HG02759 (cell line): Measurements from ENCODE around the gene ANTXRL.
"Not testable (repeated sequence)": the region's sequence is repeated elsewhere in the genome, so short reads cannot be mapped to it uniquely, and the experiment has no call there.

ENCODE experiments used
- ATAC-seq: cut with Tn5 transposase; IDR thresholded peaks from one replicate; pipeline ENCODE4 v1.9.1; 2021; ENCODE audit warnings: mild to moderate bottlenecking, moderate library complexity; ENCODE audit not compliant: unreplicated experiment

The ANTXRL gene

GRCh38 chr10:46286991-46287693, at the start of gene ANTXRL:
TSS of gene ANTXRL (plus strand) at chr10:46286997. CDS start at chr10:46287263, 266 bp downstream.
- no peak for ATAC-seq

DNA sequence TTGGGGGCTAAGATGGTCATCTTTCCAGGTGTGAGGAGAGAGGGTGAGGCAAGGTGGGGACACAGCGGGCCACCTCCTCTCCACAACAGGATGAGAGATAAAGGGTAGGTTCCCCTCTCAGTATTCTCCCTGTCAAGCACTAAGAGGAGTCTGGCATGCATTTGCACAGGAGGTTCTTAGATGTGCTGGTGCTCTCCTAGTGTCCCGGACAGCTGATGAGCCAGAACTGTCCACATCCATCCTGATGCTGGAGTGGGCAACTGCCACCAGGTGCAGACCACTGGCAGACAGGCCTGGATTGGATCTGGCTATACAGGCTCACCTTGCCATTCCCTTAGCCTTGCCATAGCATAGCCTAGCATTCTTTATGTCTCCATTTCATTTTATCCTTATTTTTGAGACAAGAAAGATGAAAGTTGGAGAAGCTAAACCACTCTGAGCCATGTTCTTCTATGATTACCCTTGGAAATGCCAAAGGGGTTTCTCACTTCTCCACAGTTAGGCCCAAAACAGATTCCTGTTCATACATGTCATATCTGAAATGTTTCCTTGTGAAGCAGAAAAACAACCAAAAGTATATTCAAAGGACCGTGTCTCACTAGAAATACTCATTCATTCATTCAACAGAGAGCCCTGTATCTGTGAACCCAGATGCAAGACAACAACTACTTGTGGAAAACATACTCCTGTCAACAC, 48.8 kb upstream of the ANTXRL start:
- no peak for ATAC-seq

GRCh38 chr10:46239247-46239646, 47.5 kb upstream of the ANTXRL start:
- ATAC-seq = no peak

DNA sequence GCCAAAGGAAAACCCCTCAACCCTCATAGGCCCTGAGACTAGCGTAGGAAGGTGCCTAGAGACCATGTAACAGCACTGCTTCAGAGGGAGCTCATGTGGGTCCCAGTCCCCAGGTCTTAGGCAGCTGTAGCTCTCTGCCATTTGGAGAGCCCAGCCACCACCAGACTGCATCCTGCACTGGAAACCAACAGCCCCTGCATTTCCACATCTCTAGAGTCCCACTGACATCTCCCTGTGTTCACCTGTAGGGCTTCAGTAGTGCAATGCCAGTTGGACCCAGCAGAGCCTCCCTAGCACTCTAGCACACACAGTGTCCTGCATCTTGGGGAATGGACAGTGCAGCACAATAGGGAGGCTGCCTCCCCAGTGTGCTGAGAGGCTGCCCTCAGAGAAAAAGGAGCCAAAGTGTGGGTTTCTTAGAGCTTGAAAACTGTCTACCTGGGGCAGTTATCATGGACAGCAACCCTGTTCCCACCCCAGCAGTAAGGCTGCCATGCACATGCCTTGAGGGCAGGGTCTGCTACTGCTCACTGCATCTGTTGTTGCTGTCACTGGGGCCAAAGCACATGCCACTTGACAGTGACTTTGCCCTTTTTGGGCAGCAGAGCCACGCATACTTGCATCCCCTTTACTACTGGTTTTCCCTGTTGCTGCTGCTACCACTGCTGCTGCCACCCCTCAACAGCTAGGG, 46.7 kb upstream of the ANTXRL start:
- no peak for ATAC-seq

GRCh38 chr10:46240684-46241565, 45.9 kb upstream of the ANTXRL start:
- ATAC-seq = no peak

DNA sequence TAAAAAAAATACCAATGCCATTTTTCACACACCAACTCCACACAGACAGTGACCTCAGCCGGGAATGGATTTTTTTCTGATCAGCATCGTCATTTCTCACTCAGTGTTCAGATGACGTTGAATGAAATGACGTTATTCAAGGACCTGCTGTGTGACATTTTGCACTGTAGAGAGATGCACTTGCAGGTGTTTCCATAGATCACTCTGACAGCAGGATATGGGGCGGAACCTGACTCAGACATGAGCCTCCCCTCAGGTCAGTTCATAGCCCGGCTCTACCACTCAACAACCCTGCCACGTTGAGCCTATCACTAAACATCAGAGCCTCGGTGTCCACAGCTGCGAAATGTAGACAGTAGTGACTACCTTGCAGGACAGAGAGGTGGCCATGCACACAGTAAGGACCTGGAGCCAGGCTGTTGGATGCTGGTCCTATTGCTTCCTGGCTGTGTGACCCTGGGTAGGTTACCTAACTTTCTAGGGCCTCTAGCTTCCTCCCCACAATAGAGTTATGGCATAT, 41.4 kb upstream of the ANTXRL start:
- ATAC-seq = no peak

- ATAC-seq = not testable (repeated sequence)
Measured at GRCh38 chr10:46246400-46247180, 40.2 kb upstream of the ANTXRL start.

- no peak for ATAC-seq
Measured at GRCh38 chr10:46247181-46247475, 39.7 kb upstream of the ANTXRL start.

DNA sequence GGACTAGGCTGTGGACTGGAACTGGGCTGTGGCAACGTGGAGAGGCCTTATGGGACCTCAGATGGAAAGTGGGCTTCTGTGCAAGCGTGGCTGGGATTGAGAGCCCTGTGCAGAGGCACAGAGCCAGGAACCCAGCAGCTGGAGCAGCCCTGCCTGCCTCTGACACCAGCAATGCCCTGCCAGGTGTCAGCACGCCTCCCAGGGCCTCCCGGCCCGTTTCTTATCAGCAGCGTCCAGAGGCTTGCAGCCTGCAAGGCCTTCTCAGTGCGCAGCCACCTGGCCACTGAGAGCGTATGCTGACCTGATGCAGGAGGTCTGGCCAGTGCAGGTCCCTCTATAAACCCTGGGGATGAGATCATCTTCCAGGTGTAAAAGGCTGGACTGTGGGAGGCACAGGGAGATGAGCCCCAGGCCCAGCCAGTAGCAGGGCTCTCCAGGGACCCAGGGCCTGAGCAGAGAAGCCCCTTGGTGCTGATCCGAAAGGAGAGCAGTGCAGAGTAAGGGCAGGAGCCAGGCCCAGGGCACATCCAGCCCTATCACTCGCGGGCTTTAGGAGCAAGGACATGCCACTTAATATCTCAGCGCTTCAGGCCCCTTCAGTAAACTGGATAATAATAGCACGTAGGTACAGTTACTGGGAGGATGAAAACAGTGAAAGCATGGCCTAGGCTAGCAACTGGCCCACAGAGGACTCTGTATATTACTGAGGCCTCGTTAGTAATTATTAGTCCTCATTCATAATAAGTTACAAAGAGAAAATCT, 38.8 kb upstream of the ANTXRL start:
- ATAC-seq = no peak

- no peak for ATAC-seq
Measured at GRCh38 chr10:46248651-46249146, 38.1 kb upstream of the ANTXRL start.

DNA sequence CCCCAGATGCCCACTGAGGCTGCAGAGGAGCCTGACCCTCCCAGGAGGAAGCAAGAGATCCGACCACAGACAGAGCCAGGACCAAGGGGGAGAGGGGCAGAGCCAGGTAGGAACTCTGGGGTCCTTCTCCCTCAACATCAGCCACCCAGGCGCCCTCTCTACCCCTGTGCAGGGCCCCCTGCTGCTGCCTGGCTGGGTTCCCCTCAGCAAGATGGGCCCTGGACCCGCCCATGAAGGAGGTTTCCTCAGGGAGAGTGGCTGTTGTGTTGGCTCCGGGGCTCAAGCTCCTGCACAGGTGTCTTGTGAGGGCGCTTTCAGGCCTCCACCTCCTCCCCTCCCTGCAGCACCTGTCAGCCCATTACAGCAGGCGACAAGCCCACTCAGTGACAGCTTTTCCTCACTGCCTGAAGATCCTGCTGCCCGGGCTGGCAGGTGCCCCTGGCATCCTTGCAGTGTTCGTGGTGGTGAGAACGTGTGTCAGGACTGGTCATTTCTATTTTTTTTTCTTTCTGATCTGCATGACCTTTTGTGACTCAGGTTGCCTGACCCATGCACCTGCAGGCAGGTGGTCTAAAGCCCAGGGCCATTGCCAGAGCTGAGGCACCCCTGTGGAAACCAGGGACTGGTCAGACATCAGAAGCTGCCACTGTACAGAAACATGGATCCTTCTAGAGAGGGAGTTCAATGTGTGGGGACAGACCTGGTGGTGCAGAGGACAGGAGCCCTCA, 37.0 kb upstream of the ANTXRL start:
- ATAC-seq = not testable (repeated sequence)

DNA sequence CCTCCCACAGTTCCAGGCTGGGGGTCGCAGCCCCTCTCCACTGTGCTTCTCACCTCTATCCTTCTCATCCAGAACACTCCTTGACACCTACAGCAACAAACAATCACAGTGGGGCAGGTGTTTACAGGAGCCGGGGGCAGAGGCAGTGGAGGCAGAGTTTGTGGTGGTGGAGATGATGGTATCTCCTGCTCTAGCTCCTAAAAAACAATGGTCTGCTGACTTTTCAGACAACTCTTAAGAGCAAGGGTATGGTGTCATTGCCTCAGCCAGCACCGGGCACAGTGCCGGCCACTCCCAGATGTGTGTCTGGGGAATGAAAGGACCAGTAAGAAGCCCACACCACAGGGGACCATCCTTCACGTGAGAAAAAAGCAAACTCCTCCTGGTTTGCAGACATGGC, 36.3 kb upstream of the ANTXRL start:
- no peak for ATAC-seq

DNA sequence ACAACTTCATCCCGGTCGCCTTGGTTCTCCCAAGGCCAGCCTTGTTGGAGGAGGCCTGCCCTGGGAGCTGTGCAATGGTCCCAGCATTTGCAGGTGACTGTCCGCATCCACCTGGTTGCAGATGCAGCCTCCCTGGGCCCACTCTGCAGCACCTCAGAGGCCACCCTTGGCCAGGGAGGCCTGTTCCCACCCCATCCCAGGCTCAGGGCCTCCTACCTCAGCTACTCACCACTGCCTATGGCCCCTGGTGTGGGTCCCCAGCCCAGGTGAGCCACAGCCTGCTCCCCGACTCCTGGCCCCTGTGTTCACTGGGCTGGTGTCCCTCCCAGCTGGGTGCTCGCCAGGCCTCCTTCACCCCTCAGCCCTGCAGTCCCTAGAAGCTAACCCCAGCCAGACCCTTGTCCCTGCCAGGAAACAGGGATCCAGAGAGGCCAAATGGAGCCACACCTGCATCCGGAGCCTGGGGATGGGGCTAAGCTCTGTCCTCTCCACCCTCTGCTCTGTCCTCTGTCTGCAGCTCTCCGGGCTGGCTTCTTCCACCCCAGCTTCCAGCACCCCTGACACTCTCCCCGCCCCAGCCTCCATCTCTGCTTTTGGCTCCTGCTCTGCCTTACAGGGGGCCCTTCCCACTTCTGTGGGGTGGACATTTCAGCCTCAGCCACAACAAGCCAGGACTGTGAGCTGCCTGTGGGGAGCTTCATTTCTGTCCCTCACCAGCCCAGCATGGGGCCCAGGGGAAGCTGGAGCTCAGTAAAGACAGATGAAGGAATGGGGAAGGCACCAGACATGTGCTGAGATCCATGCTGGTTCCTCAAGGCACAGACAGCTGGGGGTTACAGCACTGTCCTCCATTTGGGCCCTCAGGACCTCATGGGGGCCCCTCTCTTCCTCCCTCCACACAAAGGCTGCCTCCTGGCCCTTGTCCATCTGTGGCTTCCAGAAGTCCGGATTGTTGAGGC, 35.6 kb upstream of the ANTXRL start:
- ATAC-seq = no peak

DNA sequence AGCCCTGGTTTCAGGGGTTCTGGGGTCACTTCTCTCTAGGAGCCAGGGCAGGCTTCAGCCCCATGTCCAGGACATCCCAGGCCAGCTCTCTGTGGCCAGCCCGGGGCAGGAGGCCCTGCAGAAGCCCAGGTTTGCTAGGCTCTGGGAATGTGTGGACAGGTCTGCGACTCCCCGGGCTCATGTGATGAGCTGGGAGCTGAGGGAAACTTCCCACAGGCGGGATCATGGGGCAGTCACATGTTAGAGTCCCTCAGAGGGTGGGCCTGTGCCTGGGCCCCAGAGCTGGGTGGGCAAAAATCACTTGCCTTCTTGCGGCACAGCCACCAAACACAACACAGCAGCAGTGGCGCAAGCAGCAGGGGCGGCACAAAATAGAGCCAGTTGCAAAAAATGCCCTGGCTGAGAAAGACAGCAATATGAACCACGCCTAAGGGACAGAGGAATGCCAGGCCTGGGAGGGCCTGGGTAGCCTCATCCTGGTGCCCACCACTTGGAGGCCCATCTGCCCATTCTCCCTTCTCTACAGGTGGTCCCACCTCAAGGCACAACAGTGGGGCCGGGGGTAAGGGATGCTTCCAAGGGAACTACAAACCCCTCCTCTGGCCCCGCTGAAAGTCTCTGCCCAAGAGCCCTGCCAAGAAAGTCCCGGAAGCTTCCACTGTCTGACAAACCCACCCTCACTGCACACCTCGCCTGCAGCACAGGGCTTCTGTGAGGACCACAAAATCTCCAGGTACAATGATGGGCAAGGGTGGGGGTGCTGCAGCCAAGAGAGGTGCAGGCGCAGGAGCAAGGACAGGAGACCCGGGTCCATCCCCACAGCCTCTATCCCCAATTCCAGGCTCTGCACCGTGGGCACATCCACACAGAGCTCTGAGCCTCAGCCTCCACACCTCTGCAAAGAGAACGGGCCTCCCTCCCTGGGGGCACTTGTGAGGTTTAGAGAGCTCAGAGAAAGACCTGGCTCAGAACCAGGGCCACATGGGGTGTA, 34.6 kb upstream of the ANTXRL start:
- no peak for ATAC-seq

- no peak for ATAC-seq
Measured at GRCh38 chr10:46253076-46254006, 33.5 kb upstream of the ANTXRL start.
